GM18951 (cell line): ENCODE results near the gene MARCHF9.

ENCODE experiments used
- POLR2A ChIP-seq: IDR thresholded peaks from 4 replicates; pipeline ENCODE4 v1.6.1; 2011; ENCODE audit warnings: mild to moderate bottlenecking; ENCODE audit not compliant: insufficient read length, insufficient read depth; ENCODE audit errors: extremely low read depth
- in situ Hi-C: fragments of 300-500 bp; cut with MboI; formaldehyde crosslinking; loops from one replicate; pipeline ENCODE4 v1.12.0; 2022; ENCODE audit warnings: low sequenced_read_pairs, mixed read lengths, inconsistent platforms; ENCODE audit not compliant: unreplicated experiment

MARCHF9 gene

GRCh38 chr12:57729321-57729844 is 25.5 kb upstream of the MARCHF9 start:
- no peak for TF ChIP-seq POLR2A
- in situ Hi-C loops, result no loop called here

- TF ChIP-seq POLR2A, result no peak
- in situ Hi-C loops, result no loop called here
Measured at GRCh38 chr12:57730336-57731067, 24.4 kb upstream of the MARCHF9 start.

GRCh38 chr12:57731411-57732080 is 23.4 kb upstream of the MARCHF9 start:
- no peak for TF ChIP-seq POLR2A
- in situ Hi-C loops, result no loop called here

- TF ChIP-seq POLR2A, result no peak
- in situ Hi-C loops, result no loop called here
Measured at GRCh38 chr12:57732270-57732669, 22.6 kb upstream of the MARCHF9 start.

- in situ Hi-C loops, result no loop called here
- no peak for TF ChIP-seq POLR2A
Measured at GRCh38 chr12:57732726-57733593, 21.9 kb upstream of the MARCHF9 start.

GRCh38 chr12:57733928-57734327 is 21.0 kb upstream of the MARCHF9 start:
- no peak for TF ChIP-seq POLR2A
- in situ Hi-C loops, result no loop called here

- in situ Hi-C loops, result no loop called here
- no peak for TF ChIP-seq POLR2A
Measured at GRCh38 chr12:57734591-57734990, 20.3 kb upstream of the MARCHF9 start.

GRCh38 chr12:57735198-57735855 is 19.6 kb upstream of the MARCHF9 start:
- TF ChIP-seq POLR2A, result no peak
- in situ Hi-C loops, result no loop called here

GRCh38 chr12:57735952-57736740 is 18.8 kb upstream of the MARCHF9 start:
- in situ Hi-C loops, result no loop called here
- TF ChIP-seq POLR2A, result no peak

GRCh38 chr12:57736741-57737466 is 18.0 kb upstream of the MARCHF9 start:
- in situ Hi-C loops, result no loop called here
- no peak for TF ChIP-seq POLR2A
